HL-60 (cell line): ENCODE measurements around the gene PPCDC.

ENCODE experiments used
- DNase-seq, 2 experiments: peaks; one replicate each; pipeline ENCODE4 v3.0.0-alpha.2; 2010 to 2020; ENCODE audit warnings: low read depth in 1 of 2, low spot score in 1 of 2
- H3K27ac ChIP-seq: fragments of 250-450 bp; sonication (Bioruptor Pico); replicated peaks from 2 replicates; pipeline ENCODE4 v1.5.1; 2020; ENCODE audit warnings: mild to moderate bottlenecking, moderate library complexity
- H3K27me3 ChIP-seq: fragments of 250-450 bp; sonication (Bioruptor Pico); 2 replicates; pipeline ENCODE4 v1.5.1; 2021; ENCODE audit warnings: mild to moderate bottlenecking, moderate library complexity; ENCODE audit not compliant: insufficient read depth, poor library complexity, severe bottlenecking
- H3K4me3 ChIP-seq: replicated peaks from 2 replicates; pipeline ENCODE4 v1.5.1; 2011; ENCODE audit warnings: mild to moderate bottlenecking, control low read depth, low read length; ENCODE audit not compliant: insufficient read depth
- CTCF ChIP-seq: IDR thresholded peaks from one replicate; pipeline ENCODE4 v1.5.1; 2011; ENCODE audit warnings: low read length, control low read depth, inconsistent platforms; ENCODE audit not compliant: insufficient read depth
- GABPA ChIP-seq: IDR thresholded peaks from 2 replicates; pipeline ENCODE4 v1.6.1; 2012; ENCODE audit warnings: low read depth
- POLR2AphosphoS5 ChIP-seq: IDR thresholded peaks from 2 replicates; pipeline ENCODE4 v1.6.1; 2012; ENCODE audit warnings: low read depth
- REST ChIP-seq: IDR thresholded peaks from 2 replicates; pipeline ENCODE4 v1.6.1; 2012; ENCODE audit warnings: low read depth; ENCODE audit not compliant: insufficient replicate concordance
- SPI1 ChIP-seq: IDR thresholded peaks from 2 replicates; pipeline ENCODE4 v1.6.1; 2012; ENCODE audit warnings: low read depth, mild to moderate bottlenecking, borderline replicate concordance

PPCDC gene

GRCh38 chr15:74988007-74988800 lies 35.2 kb upstream of the PPCDC start:
- DNase-seq: peak in 1 of 2 experiments; percentile 53
- no peak overlapping the region for H3K4me3 ChIP-seq
- no peak overlapping the region for H3K27ac ChIP-seq
- TF ChIP-seq REST (peak; percentile 93), SPI1 (no peak), CTCF (peak; percentile 18)
- H3K27me3 ChIP-seq: no peaks in the 10 kb centered on the region

GRCh38 chr15:74989527-74989926 lies 33.9 kb upstream of the PPCDC start:
- Histone ChIP-seq H3K27me3 (no peaks in the 10 kb centered on the region), H3K27ac (no peak overlapping the region), H3K4me3 (no peak overlapping the region)
- TF ChIP-seq CTCF: no peak
- no peak for TF ChIP-seq POLR2AphosphoS5
- no peak for TF ChIP-seq GABPA
- no peak for TF ChIP-seq SPI1
- TF ChIP-seq REST: no peak
- no peak for DNase-seq

- DNase-seq: no peak
- Histone ChIP-seq H3K27ac (no peak overlapping the region), H3K4me3 (no peak overlapping the region), H3K27me3 (peaks cover 16% of the 10 kb centered on the region)
- TF ChIP-seq REST: no peak
- TF ChIP-seq GABPA: no peak
- no peak for TF ChIP-seq POLR2AphosphoS5
- no peak for TF ChIP-seq CTCF
- no peak for TF ChIP-seq SPI1
Measured at GRCh38 chr15:74992619-74993018, 30.8 kb upstream of the PPCDC start.
